OCI-LY3 (cell line): ENCODE measurements around the gene ITGA7.

Experiments used
- H2AFZ ChIP-seq: fragments of 200-600, 300-600 bp; shearing (Covaris generic); 2 replicates; pipeline ENCODE4 v1.6.0; 2014; ENCODE audit warnings: antibody characterized with exemption, low read depth, low read length
- H3K27ac ChIP-seq: fragments of 200-600, 300-600 bp; sonication (generic); 2 replicates; pipeline ENCODE4 v1.5.1; 2014; ENCODE audit warnings: mild to moderate bottlenecking, low read length, moderate library complexity, mixed read lengths
- H3K27me3 ChIP-seq: fragments of 200-600, 300-600 bp; sonication (generic); 2 replicates; pipeline ENCODE4 v1.6.1; 2014; ENCODE audit warnings: low read depth, low read length, mixed read lengths
- H3K36me3 ChIP-seq: fragments of 200-600, 300-600 bp; sonication (generic); replicated peaks from 2 replicates; pipeline ENCODE3; 2014; ENCODE audit warnings: low read depth, low read length, mixed read lengths
- H3K4me1 ChIP-seq: fragments of 300-600, 200-600 bp; sonication (generic); 2 replicates; pipeline ENCODE4 v1.6.1; 2014; ENCODE audit warnings: low read length, mixed read lengths
- H3K4me2 ChIP-seq: fragments of 200-600, 300-600 bp; sonication (generic); 2 replicates; pipeline ENCODE4 v1.6.1; 2014; ENCODE audit warnings: low read length, mixed read lengths
- H3K4me3 ChIP-seq: fragments of 300-600, 200-600 bp; sonication (generic); 2 replicates; pipeline ENCODE4 v1.5.1; 2014; ENCODE audit warnings: antibody characterized with exemption, mild to moderate bottlenecking, low read length, moderate library complexity
- H3K79me2 ChIP-seq: fragments of 300-600, 200-600 bp; shearing (Covaris generic); 2 replicates; pipeline ENCODE4 v1.6.1; 2014; ENCODE audit warnings: mild to moderate bottlenecking, low read length, mixed read lengths
- H3K9ac ChIP-seq: fragments of 300-600, 200-600 bp; shearing (Covaris generic); 2 replicates; pipeline ENCODE4 v1.6.0; 2014; ENCODE audit warnings: mild to moderate bottlenecking, low read length, moderate library complexity
- H3K9me3 ChIP-seq: fragments of 200-600, 300-600 bp; shearing (Covaris generic); 2 replicates; pipeline ENCODE4 v1.6.1; 2014; ENCODE audit warnings: low read length, mixed read lengths; ENCODE audit not compliant: insufficient read depth
- H4K20me1 ChIP-seq: fragments of 200-600, 300-600 bp; sonication (generic); 2 replicates; pipeline ENCODE4 v1.6.1; 2016; ENCODE audit warnings: low read length, mixed read lengths; ENCODE audit not compliant: insufficient read depth
- EZH2phosphoT487 ChIP-seq: fragments of 200-600 bp; shearing (Covaris generic); IDR thresholded peaks from 2 replicates; pipeline ENCODE4 v1.6.1; 2018; ENCODE audit warnings: antibody characterized with exemption, mixed run types, low read depth
- TF ChIP-seq, protein P1 (sequence below): fragments of 200-600, 300-600 bp; sonication (generic); IDR thresholded peaks from 2 replicates; pipeline ENCODE4 v1.5.1; 2014; ENCODE audit warnings: antibody characterized with exemption, low read length, low read depth

Gene ITGA7

DNA sequence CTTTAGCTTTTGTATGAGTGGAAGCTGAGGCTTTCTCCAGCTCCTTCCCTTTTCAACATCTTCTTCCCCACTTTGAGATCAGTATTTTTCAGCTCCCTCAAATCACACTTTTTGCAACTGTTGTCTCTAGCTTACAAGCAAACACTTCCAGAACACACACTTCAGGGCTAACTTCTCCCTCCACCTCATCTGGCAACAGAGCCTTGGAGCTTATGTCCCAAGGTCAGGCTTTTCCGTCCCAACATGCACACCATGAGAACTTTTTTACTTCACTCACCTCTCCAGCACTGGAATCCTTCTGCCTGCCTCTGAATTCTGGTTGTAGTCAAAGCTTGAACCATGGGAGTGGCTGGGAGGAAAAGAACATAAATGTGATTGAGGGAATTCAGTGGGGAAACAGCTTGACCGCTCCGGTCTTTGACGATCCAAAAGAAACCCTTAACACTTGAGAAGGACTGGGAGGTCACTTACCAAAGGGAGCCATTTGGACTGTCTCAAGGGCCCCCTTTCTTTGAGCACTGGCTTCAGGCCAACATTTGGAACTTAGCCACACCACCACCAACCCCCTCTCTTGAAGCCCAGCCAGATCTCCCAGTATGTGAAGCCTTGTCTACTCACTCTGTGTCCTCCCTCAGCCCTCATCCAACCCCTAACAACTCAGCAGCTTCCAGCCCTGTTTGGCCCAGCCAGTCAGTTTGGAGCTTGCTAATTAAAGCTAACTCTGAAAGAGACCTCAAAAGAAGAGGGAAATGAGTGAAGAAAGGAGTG, 4.3 kb upstream of the ITGA7 start:
- Histone ChIP-seq H2AFZ (no peak overlapping the region), H3K27ac (no peak overlapping the region)

DNA sequence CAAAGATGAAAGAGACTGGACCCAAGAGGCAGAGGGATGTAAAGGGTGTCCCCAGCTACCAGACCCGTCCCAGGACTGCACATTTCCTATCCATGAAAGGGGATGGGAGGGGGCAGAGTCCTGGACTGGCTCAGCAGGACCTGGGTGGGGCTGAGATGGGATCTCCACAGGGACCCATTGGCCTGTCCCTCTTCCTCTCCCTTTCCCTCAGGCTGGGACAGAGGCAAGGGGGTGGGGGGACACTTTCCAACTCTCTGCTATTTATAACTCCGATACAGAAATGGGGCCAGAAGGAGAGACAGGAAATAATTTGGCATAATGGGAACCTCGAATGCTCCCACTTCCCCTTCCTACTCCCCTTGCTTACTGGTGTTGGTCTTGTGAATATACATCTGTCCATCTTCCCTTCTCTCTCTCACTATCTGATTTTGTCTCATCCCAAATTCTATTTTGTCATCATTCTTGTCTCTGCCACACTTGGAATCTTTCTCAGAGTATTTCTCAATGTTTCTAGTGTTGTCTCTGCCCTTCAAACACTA, 1.1 kb upstream of the ITGA7 start:
- H3K9me3 ChIP-seq: no peaks in the 10 kb centered on the region
- no peaks in the 10 kb centered on the region for H4K20me1 ChIP-seq
- no peaks in the 10 kb centered on the region for H3K79me2 ChIP-seq
- H3K27ac ChIP-seq: no peak overlapping the region
- H3K9ac ChIP-seq: no peak overlapping the region
- H3K36me3 ChIP-seq: no peaks in the 10 kb centered on the region
- peaks cover 25% of the 10 kb centered on the region for H3K27me3 ChIP-seq
- TF ChIP-seq, protein P1, sequence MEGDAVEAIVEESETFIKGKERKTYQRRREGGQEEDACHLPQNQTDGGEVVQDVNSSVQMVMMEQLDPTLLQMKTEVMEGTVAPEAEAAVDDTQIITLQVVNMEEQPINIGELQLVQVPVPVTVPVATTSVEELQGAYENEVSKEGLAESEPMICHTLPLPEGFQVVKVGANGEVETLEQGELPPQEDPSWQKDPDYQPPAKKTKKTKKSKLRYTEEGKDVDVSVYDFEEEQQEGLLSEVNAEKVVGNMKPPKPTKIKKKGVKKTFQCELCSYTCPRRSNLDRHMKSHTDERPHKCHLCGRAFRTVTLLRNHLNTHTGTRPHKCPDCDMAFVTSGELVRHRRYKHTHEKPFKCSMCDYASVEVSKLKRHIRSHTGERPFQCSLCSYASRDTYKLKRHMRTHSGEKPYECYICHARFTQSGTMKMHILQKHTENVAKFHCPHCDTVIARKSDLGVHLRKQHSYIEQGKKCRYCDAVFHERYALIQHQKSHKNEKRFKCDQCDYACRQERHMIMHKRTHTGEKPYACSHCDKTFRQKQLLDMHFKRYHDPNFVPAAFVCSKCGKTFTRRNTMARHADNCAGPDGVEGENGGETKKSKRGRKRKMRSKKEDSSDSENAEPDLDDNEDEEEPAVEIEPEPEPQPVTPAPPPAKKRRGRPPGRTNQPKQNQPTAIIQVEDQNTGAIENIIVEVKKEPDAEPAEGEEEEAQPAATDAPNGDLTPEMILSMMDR: no peak
- no peak for TF ChIP-seq EZH2phosphoT487
- H3K4me3 ChIP-seq: peak overlapping the region; percentile 74; the same call in 1 of the 2 replicates
- peak overlapping the region; percentile 71; the same call in 1 of the 2 replicates for H2AFZ ChIP-seq
- H3K4me2 ChIP-seq: peak overlapping the region; percentile 43
- H3K4me1 ChIP-seq: peaks cover 17% of the 10 kb centered on the region

More for the DNA sequence above, 4.3 kb upstream of the ITGA7 start:
- TF ChIP-seq EZH2phosphoT487: no peak
- TF ChIP-seq, protein P1: no peak
- no peak overlapping the region for H3K4me3 ChIP-seq
- H4K20me1 ChIP-seq: no peaks in the 10 kb centered on the region
- no peaks in the 10 kb centered on the region for H3K36me3 ChIP-seq
- H3K79me2 ChIP-seq: peaks cover 3% of the 10 kb centered on the region; the same call in 1 of the 2 replicates
- H3K27me3 ChIP-seq: peaks cover 25% of the 10 kb centered on the region
- peaks cover 19% of the 10 kb centered on the region for H3K4me1 ChIP-seq
- H3K9me3 ChIP-seq: no peaks in the 10 kb centered on the region
- H3K9ac ChIP-seq: no peak overlapping the region
- no peak overlapping the region for H3K4me2 ChIP-seq

DNA sequence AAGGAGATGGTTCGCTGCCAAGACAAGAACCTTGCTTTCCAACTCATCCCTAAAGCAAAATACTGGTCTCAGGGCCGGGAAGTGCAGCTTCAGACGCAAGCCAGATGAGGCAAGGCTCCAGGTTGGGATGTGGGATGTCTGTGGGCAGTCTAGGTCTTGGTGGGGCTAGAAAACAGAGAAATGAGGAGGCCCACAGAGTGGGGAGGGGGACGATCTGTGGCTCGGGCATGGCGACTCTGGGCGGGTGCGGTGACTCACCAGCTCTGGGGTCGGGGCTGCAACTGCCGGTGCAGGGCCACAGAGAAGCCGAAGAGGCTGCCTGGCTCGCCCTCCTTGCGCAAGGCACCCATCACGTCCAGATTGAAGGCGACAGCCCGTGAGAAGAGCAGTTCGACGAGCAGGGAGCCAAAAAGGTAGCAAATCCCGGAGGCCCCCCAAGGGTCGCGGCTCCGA, 459 bp downstream of the ITGA7 start:
- H3K9me3 ChIP-seq: no peaks in the 10 kb centered on the region
- H3K36me3 ChIP-seq: no peaks in the 10 kb centered on the region
- no peak overlapping the region for H3K9ac ChIP-seq
- peaks cover 25% of the 10 kb centered on the region for H3K27me3 ChIP-seq
- H4K20me1 ChIP-seq: no peaks in the 10 kb centered on the region
- no peak overlapping the region for H2AFZ ChIP-seq
- TF ChIP-seq, protein P1: no peak
- TF ChIP-seq EZH2phosphoT487: no peak
- H3K79me2 ChIP-seq: no peaks in the 10 kb centered on the region
- H3K4me1 ChIP-seq: peaks cover 17% of the 10 kb centered on the region
- no peak overlapping the region for H3K4me2 ChIP-seq
- H3K4me3 ChIP-seq: no peak overlapping the region
- no peak overlapping the region for H3K27ac ChIP-seq

DNA sequence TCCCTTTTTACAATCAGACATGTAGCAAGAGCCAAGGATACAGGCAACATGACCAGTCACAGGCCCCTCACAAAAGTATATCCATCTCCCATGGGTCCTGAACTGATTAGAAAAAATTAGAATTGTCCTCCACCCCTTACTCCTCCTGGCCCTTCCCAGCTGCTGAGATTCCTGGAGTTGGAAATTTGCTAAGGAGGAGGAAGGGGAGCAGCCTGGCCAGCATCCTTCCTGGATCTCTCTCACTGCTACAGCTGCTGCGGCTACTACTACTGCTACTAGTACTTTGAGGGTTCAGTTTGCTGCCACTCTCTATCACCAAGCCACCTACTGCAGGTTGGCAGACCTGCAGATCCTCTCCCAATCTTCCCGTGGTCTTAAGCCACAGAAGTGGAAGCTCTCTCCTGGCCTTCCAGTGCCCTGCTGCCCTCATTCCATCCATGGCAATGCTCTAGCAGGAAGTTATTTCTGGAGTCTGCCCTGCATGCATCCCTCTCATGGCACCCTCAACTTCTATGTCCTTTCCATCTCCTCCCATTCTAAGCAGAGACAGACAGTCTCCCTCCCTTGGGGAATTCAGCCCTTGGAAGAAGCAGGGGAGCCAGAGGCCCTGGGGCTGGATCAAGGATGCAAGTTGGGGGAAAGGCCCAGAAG, 1.0 kb downstream of the ITGA7 start:
- no peaks in the 10 kb centered on the region for H3K36me3 ChIP-seq
- H3K4me2 ChIP-seq: no peak overlapping the region
- H3K79me2 ChIP-seq: no peaks in the 10 kb centered on the region
- no peak overlapping the region for H3K9ac ChIP-seq
- no peak overlapping the region for H3K4me3 ChIP-seq
- H3K4me1 ChIP-seq: peaks cover 17% of the 10 kb centered on the region
- H3K9me3 ChIP-seq: no peaks in the 10 kb centered on the region
- H2AFZ ChIP-seq: no peak overlapping the region
- TF ChIP-seq, protein P1: no peak
- TF ChIP-seq EZH2phosphoT487: no peak
- H3K27me3 ChIP-seq: peaks cover 23% of the 10 kb centered on the region
- no peak overlapping the region for H3K27ac ChIP-seq
- H4K20me1 ChIP-seq: no peaks in the 10 kb centered on the region
